ENCODE measurements around the gene ADD2. TPM values are rescaled to one million over a fixed set of nuclear protein-coding genes. Genes with fewer than 3 reads are reported as not detected.
"Not testable (repeated sequence)": the region's sequence is repeated elsewhere in the genome, so short reads cannot be mapped to it uniquely, and the experiment has no call there.

The ADD2 gene
- total RNA-seq, 2 experiments from 2014 or later = 16.8 to 19.5 TPM

DNA sequence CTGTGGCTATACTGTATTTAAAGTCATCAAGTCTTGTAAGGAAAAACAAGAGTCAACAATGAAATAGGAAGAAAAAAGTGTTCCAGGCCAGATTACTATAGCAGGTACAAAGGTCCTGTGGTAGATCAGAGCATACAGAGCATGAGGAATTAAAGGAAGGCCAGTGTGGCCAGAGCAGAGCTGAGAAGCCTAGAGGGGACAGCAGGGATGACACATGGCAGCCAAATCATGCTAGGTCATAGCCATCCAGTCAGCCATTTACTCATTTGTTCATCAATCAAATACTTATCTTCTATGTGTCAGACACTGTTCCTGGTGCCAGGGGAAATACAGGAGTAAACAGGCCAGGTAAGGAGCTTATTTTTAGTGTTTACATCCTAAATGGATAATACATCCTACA is 24.3 kb downstream of the ADD2 start:
- H3K27me3 Mint-ChIP-seq = peaks cover 2% of the 10 kb centered on the region
- H3K36me3 Mint-ChIP-seq (ENCODE audit: low read depth) = no peaks in the 10 kb centered on the region
- ChIA-PET CTCF (interaction anchor here (1.4 kb wide), 1 partner anchor 9 kb away, joined by 3 read pairs; no protein-coding TSS in a partner anchor), POLR2A (no interaction called here)
- no peak overlapping the region for H3K27ac Mint-ChIP-seq
- no peak overlapping the region for H3K4me3 Mint-ChIP-seq
- H3K9me3 Mint-ChIP-seq = peaks cover 4% of the 10 kb centered on the region
- no peak for DNase-seq
- peaks cover 2% of the 10 kb centered on the region for H3K4me1 Mint-ChIP-seq

DNA sequence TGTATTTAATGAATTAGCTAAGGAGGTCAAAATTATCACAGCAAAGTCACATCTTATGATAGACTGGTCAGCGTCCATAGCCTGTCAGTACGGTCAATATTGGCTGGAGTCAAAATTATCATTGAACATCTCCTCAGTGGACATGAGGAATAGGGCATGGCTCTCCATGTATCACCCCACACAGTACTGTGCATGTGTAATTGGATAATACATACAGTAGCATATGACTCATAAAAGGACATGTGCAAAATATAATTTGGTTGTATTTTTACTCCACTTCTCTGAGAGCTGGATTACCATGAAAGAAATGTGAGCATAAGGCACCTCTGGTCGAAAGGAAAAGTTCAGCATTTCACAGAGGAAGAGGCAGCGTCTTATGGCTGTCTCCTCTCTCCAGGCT is 24.9 kb downstream of the ADD2 start:
- no peak overlapping the region for H3K27ac Mint-ChIP-seq
- POLR2A ChIA-PET = interaction anchor here (0.6 kb wide), 1 partner anchor 24 kb away, joined by 3 read pairs; no protein-coding TSS in a partner anchor
- no peak for DNase-seq
- CTCF ChIA-PET = interaction anchor here (1.4 kb wide), 1 partner anchor 8 kb away, joined by 3 read pairs; no protein-coding TSS in a partner anchor
- peaks cover 4% of the 10 kb centered on the region for H3K9me3 Mint-ChIP-seq
- no peaks in the 10 kb centered on the region for H3K36me3 Mint-ChIP-seq (ENCODE audit: low read depth)
- no peak overlapping the region for H3K4me3 Mint-ChIP-seq
- peaks cover 2% of the 10 kb centered on the region for H3K27me3 Mint-ChIP-seq
- H3K4me1 Mint-ChIP-seq = no peaks in the 10 kb centered on the region

DNA sequence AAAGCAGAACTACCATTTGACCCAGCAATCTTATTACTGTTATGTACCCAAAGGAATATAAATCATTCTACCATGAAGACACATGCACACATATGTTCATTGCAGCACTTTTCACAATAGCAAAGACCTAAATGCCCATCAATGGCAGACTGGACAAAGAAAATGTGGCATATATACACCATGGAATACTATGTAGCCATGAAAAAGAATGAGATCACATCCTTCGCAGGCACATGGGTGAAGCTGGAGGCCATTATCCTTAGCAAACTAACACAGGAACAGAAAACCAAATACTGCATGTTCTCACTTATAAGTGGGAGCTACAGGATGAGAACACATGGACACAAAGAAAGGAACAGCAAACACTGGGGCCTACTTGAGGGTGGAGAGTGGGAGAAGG is 28.5 kb downstream of the ADD2 start:
- POLR2A ChIA-PET; H3K27ac Mint-ChIP-seq; H3K36me3 Mint-ChIP-seq (ENCODE audit: low read depth); DNase-seq; H3K4me1 Mint-ChIP-seq; H3K27me3 Mint-ChIP-seq; H3K9me3 Mint-ChIP-seq; H3K4me3 Mint-ChIP-seq: not testable (repeated sequence)
- CTCF ChIA-PET = interaction anchor here (0.6 kb wide), 1 partner anchor 1447 kb away, joined by 3 read pairs; no protein-coding TSS in a partner anchor

DNA sequence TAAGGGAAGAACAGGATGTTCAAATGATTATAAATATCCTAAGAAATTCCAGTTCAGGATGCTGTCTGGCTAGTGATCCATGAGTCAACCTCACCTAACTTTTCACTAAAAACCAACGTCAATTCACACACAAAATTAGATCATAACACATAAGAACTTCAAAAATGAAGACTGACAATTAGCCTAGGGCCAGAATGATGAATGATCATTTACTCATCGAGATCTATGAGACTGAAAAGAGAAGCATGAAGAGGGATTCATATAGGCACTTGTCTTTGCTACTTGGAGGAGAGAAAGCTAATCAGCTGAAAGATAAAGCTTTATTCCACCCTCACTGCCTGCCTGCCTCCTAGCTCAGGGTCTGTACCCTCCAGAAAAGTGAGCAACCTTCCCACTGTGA is 29.8 kb downstream of the ADD2 start:
- H3K27me3 Mint-ChIP-seq = peaks cover 2% of the 10 kb centered on the region

DNA sequence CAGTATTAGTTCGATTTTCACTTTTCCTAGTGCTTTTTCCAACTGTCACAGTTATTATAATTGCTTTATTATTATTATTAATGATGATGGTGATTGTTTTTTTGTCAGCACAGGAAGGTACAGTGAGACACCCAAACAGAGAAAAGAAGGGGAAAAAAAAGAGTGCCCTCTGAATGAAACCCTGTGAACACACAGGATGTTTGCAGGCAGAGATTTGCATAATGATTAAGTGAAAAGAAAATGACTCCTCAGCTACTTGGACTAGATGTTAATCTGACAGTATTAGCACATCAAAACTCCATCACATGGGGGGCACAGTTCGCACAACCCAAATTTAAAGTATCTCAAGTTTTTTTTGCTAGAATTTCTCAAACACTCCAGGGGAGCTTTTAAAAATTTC is 32.9 kb downstream of the ADD2 start:
- no peak overlapping the region for H3K4me3 Mint-ChIP-seq
- ChIA-PET CTCF (interaction anchor here (0.8 to 1.2 kb wide), 2 partner anchors 9 to 29 kb away, joined by 3 read pairs; no protein-coding TSS in a partner anchor), POLR2A (no interaction called here)
- H3K27ac Mint-ChIP-seq = no peak overlapping the region
- H3K27me3 Mint-ChIP-seq = peaks cover 2% of the 10 kb centered on the region
- H3K9me3 Mint-ChIP-seq = no peaks in the 10 kb centered on the region
- DNase-seq = no peak
- H3K36me3 Mint-ChIP-seq (ENCODE audit: low read depth) = no peaks in the 10 kb centered on the region
- peaks cover 4% of the 10 kb centered on the region for H3K4me1 Mint-ChIP-seq

More for the DNA sequence above, 29.8 kb downstream of the ADD2 start:
- Mint-ChIP-seq H3K36me3 (ENCODE audit: low read depth) (no peaks in the 10 kb centered on the region), H3K27ac (no peak overlapping the region), H3K9me3 (no peaks in the 10 kb centered on the region), H3K4me3 (no peak overlapping the region), H3K4me1 (peaks cover 4% of the 10 kb centered on the region)
- no peak for DNase-seq
- ChIA-PET POLR2A (no interaction called here), CTCF (interaction anchor here (1.5 kb wide), 1 partner anchor 20 kb away, joined by 3 read pairs; no protein-coding TSS in a partner anchor)

DNA sequence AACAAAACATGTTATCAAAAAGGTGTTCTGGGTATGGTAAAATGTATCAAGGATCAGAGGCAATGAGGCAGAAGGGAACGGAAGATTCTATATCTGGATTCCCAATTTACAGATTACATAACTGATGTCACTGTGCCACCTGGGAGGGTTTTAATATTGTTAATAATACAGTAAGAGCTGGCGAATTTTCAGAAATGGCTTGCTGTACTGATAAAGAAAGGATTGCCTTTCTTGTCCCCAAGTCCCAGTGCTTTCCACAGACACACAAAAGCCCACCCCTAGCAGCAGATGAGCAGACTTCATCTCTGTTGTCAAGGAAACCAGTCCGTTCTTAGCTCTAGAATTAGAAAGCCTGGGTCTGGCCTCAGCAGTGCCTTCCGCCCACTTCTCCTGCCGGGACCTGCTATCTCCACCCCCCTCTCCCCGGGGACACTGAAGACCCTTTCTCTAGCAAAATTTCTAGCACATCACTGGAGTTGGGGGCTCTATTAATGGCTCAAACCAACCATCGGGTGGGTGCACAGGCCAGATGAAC is 34.3 kb downstream of the ADD2 start:
- Mint-ChIP-seq H3K27me3 (no peaks in the 10 kb centered on the region), H3K36me3 (ENCODE audit: low read depth) (no peaks in the 10 kb centered on the region), H3K27ac (no peak overlapping the region), H3K4me3 (no peak overlapping the region), H3K9me3 (no peaks in the 10 kb centered on the region), H3K4me1 (peaks cover 4% of the 10 kb centered on the region)
- no peak for DNase-seq
- POLR2A ChIA-PET = no interaction called here
- CTCF ChIA-PET = no interaction called here

DNA sequence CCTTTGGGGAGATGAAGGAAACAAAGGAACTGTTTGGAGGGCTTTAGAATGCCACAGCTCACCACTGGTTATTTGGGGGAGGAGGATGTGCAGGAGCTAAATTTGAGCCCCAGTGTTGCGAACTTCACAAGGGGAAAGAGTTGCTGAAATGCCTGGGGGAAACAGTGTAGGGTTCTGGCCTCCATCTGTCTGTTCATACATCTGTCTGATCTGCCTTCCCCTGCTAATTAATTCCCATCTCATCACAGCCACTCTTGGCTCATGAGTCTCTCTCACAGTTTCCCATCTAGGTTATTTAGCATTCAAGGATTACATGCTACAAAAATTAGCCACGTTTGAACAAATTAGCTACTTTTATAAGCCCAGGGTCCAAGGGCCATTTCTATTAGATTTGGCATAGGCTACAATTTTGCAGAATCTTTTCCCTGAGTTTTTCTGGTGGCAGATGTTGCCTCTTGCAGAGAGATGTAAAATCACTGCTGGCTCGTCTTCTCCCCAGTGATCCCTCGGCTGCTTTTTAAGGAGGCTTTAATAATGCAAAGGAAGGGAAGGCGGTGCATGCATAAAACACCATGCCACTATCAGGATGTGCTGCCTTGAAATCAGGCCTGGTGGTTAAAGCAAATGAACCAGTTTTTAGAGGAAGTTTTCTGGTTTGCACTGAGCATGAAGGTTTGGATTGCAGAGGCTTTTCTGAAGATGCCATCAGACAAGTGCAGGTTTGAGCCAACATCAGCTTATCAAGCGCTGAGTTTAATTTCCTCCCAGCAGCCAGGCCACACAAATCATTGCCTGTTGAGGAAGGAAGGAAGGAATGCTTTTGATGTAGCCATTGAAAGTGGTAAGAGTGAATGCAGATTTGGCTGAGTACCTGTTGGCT is 35.0 kb downstream of the ADD2 start:
- CTCF ChIA-PET = no interaction called here
- DNase-seq = no peak
- no peaks in the 10 kb centered on the region for H3K27me3 Mint-ChIP-seq
- POLR2A ChIA-PET = no interaction called here
- peaks cover 4% of the 10 kb centered on the region for H3K4me1 Mint-ChIP-seq
- no peak overlapping the region for H3K4me3 Mint-ChIP-seq
- no peaks in the 10 kb centered on the region for H3K36me3 Mint-ChIP-seq (ENCODE audit: low read depth)
- no peak overlapping the region for H3K27ac Mint-ChIP-seq
- H3K9me3 Mint-ChIP-seq = no peaks in the 10 kb centered on the region

DNA sequence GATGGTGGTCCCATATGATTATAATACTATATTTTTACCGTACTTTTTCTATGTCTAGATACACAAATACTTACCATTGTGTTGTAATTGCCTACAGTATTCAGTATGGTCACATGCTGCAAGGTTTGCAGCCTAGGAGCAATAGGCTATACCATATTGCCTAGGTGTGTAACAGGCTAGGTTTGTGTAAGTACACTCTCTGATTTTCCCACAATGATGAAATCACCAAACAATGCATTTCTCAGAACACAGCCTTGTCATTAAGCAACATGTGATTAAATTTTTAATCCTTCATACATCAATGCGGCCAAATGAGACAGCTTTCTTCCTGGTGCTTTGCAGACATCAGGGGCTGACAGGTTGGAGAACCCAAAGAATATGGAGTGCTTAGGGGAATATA is 37.3 kb downstream of the ADD2 start:
- Mint-ChIP-seq H3K4me3 (no peak overlapping the region), H3K9me3 (no peaks in the 10 kb centered on the region), H3K4me1 (peaks cover 4% of the 10 kb centered on the region), H3K36me3 (ENCODE audit: low read depth) (no peaks in the 10 kb centered on the region), H3K27ac (no peak overlapping the region), H3K27me3 (no peaks in the 10 kb centered on the region)
- ChIA-PET CTCF (no interaction called here), POLR2A (no interaction called here)
- DNase-seq = no peak

DNA sequence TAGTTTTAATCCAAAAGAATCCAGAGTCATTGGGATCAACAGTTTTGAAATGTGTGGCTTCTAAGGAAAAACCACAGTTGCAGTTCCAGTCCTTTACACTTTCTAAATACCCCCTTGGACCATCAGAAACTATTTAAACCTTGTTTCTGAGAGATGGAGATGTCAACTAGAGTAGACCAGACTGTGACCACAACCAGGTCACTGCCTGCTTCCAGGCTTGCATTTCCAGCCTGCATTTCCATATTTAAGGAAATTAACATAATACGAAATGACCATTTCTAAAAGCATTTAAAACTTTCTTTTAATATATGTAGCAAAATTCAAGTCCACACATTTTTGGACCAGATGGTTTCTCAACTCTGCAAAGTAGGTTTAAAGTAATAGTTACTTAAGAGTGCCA is 38.4 kb downstream of the ADD2 start:
- H3K4me3 Mint-ChIP-seq = no peak overlapping the region
- no peaks in the 10 kb centered on the region for H3K9me3 Mint-ChIP-seq
- ChIA-PET CTCF (no interaction called here), POLR2A (no interaction called here)
- H3K27ac Mint-ChIP-seq = no peak overlapping the region
- H3K36me3 Mint-ChIP-seq (ENCODE audit: low read depth) = no peaks in the 10 kb centered on the region
- no peaks in the 10 kb centered on the region for H3K27me3 Mint-ChIP-seq
- no peaks in the 10 kb centered on the region for H3K4me1 Mint-ChIP-seq
- DNase-seq = no peak

DNA sequence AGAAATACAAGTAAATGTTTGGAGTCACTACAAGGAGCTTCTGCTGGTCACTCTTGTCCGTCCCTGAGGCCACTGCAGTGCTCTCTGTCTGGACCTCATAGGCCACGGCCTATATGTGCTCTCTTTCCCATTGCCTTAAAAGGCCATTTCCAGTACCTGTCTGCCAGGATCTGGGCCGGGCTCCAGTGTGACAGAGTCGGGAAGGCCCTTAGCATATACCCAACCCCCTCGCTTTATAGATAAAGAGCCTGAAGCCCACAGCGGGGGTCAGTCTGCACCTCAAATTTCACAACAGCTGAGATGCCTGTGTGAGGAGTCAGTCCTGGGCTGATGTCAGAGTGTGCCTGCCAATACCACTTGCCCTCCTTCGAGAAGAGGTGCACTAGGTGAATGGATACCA is 39.9 kb downstream of the ADD2 start:
- no peak for DNase-seq
- no peak overlapping the region for H3K4me3 Mint-ChIP-seq
- POLR2A ChIA-PET = no interaction called here
- H3K4me1 Mint-ChIP-seq = no peaks in the 10 kb centered on the region
- no peaks in the 10 kb centered on the region for H3K27me3 Mint-ChIP-seq
- no peaks in the 10 kb centered on the region for H3K9me3 Mint-ChIP-seq
- no peak overlapping the region for H3K27ac Mint-ChIP-seq
- CTCF ChIA-PET = no interaction called here
- no peaks in the 10 kb centered on the region for H3K36me3 Mint-ChIP-seq (ENCODE audit: low read depth)

DNA sequence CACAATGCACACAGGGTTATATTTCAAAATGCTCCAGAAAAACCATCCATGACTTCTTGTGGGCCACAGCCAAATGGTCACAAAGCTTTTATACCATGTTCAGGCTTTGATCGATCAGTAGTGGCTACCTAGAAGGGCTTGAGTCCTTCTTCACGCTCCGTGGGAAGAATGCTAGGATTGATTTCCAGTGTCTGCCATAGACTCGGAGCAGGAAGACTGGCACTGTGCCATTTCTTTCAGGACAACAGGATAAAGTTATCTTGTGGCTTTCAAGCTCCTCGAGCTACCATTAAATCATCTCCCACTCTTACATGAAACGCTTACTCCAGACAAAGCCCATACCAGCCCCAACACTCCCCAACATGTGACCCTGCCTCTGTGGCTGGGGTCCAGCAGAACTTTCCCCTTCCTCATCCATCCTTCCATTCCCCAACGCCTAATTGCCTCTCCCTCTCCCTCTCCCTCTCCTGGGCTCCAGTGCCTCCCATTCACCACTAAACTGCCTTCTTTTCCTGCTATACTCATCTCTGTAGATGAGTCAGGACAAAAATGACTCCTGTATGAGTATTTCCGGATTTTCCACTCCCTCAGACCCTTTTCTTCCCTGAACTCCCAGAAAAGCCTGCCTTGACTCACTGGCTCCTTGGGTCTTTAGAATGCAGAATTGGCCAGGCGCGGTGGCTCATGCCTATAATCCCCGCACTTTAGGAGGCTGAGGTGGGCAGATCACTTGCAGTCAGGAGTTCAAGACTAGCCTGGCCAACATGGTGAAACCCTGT is 40.9 kb downstream of the ADD2 start:
- Mint-ChIP-seq H3K4me1 (no peaks in the 10 kb centered on the region), H3K27me3 (no peaks in the 10 kb centered on the region), H3K27ac (no peak overlapping the region), H3K4me3 (no peak overlapping the region), H3K36me3 (ENCODE audit: low read depth) (no peaks in the 10 kb centered on the region), H3K9me3 (no peaks in the 10 kb centered on the region)
- no peak for DNase-seq
- CTCF ChIA-PET = no interaction called here
- POLR2A ChIA-PET = no interaction called here

DNA sequence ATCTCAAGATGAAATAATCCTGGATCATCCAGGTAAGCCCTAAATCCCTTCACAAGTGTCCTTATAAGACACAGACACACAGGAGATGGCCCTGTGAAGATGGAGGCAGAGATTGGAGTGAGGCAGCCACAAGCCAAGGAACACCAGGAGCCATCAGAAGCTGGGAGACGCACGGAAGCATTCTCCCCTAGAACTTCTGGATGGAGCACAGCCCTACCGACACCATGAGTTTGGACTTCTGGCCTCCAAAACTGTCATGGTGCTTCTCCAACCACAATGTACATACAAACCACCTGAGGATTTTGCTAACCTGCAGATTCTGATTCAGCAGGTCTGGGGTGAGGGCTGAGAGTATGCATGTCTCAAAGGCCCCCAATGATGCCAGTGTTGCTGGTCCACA is 42.5 kb downstream of the ADD2 start:
- H3K36me3 Mint-ChIP-seq (ENCODE audit: low read depth) = no peaks in the 10 kb centered on the region
- no peaks in the 10 kb centered on the region for H3K27me3 Mint-ChIP-seq
- ChIA-PET POLR2A (no interaction called here), CTCF (no interaction called here)
- H3K4me3 Mint-ChIP-seq = no peak overlapping the region
- H3K9me3 Mint-ChIP-seq = no peaks in the 10 kb centered on the region
- H3K4me1 Mint-ChIP-seq = no peaks in the 10 kb centered on the region
- no peak for DNase-seq
- H3K27ac Mint-ChIP-seq = no peak overlapping the region

DNA sequence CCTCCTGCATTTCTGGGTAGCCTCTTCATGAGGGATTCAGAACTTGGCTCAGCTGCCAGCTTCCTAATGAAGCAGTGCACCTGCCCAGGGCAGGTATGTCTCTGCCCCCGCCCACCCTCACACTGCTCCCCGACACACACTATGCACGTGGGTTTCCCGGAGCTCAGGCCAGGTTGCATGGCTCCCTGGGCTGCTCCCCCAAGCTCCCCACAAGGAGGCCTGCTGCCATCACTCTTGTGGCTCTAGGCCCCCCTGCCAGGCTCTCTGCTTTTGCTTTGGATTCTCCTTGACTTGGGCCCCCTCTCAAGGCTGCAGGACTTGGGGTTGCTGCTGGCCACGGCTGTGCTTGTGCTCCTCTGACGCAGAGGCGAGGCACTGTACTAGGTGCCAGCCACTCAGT is 43.6 kb downstream of the ADD2 start:
- H3K36me3 Mint-ChIP-seq (ENCODE audit: low read depth) = no peaks in the 10 kb centered on the region
- H3K27me3 Mint-ChIP-seq = no peaks in the 10 kb centered on the region
- H3K27ac Mint-ChIP-seq = no peak overlapping the region
- H3K4me1 Mint-ChIP-seq = no peaks in the 10 kb centered on the region
- no peaks in the 10 kb centered on the region for H3K9me3 Mint-ChIP-seq
- DNase-seq = no peak
- ChIA-PET POLR2A (no interaction called here), CTCF (no interaction called here)
- H3K4me3 Mint-ChIP-seq = no peak overlapping the region

Data from activated CD4-positive, alpha-beta T cell treated with anti-CD3 and anti-CD28 coated beads, Interleukin-2, amount 10 ng/mL, durations not matched to agents 7 days and 5 days (primary cell).